Neural cell (in vitro differentiated cells): ENCODE measurements around the gene FAM89A. TPM values are rescaled to one million over a fixed set of nuclear protein-coding genes. Genes with fewer than 3 reads are reported as not detected.

Experiments
- H2AFZ ChIP-seq: fragments of 200-600, 300-800 bp; sonication (generic), shearing (Covaris generic); 2 replicates; pipeline ENCODE4 v1.6.0; 2014; ENCODE audit warnings: low read depth, mild to moderate bottlenecking, antibody characterized with exemption, low read length, moderate library complexity
- H3F3A ChIP-seq: fragments of 200-600 bp; shearing (Covaris generic); 2 replicates; pipeline ENCODE4 v1.6.1; 2016; ENCODE audit warnings: mild to moderate bottlenecking, moderate library complexity, mixed read lengths, antibody characterized with exemption, low read length; ENCODE audit not compliant: insufficient read depth, poor library complexity, severe bottlenecking
- H3K27ac ChIP-seq: fragments of 200-600, 300-800 bp; sonication (generic), shearing (Covaris generic); 2 replicates; pipeline ENCODE4 v1.5.1; 2014; ENCODE audit warnings: mild to moderate bottlenecking, low read length, moderate library complexity
- H3K27me3 ChIP-seq: fragments of 300-800, 200-600 bp; sonication (generic), shearing (Covaris generic); 2 replicates; pipeline ENCODE4 v1.6.0; 2014; ENCODE audit warnings: mild to moderate bottlenecking, low read depth, low read length, moderate library complexity; ENCODE audit not compliant: insufficient read depth
- H3K36me3 ChIP-seq: fragments of 300-800, 200-600 bp; sonication (generic), shearing (Covaris generic); 2 replicates; pipeline ENCODE4 v1.5.1; 2014; ENCODE audit warnings: mild to moderate bottlenecking, antibody characterized with exemption, low read length, moderate library complexity; ENCODE audit not compliant: insufficient read depth
- H3K4me2 ChIP-seq: fragments of 300-800, 200-600 bp; sonication (generic), shearing (Covaris generic); 2 replicates; pipeline ENCODE4 v1.6.0; 2014; ENCODE audit warnings: mild to moderate bottlenecking, low read length
- H3K4me3 ChIP-seq: fragments of 300-800, 200-600 bp; sonication (generic), shearing (Covaris generic); 2 replicates; pipeline ENCODE4 v1.5.1; 2014; ENCODE audit warnings: mild to moderate bottlenecking, low read length, moderate library complexity
- H3K79me2 ChIP-seq: fragments of 200-600 bp; shearing (Covaris generic); replicated peaks from 2 replicates; pipeline ENCODE4 v1.6.0; 2014; ENCODE audit warnings: mild to moderate bottlenecking, low read length, moderate library complexity; ENCODE audit not compliant: insufficient read depth
- H3K9ac ChIP-seq: fragments of 300-800, 200-600 bp; sonication (generic), shearing (Covaris generic); 2 replicates; pipeline ENCODE4 v1.6.1; 2016; ENCODE audit warnings: mild to moderate bottlenecking, low read length, mixed read lengths
- H3K9me2 ChIP-seq: fragments of 200-600 bp; shearing (Covaris generic); 2 replicates; pipeline ENCODE4 v1.6.1; 2016; ENCODE audit warnings: mild to moderate bottlenecking, low read length, mixed read lengths; ENCODE audit not compliant: insufficient read depth
- H3K9me3 ChIP-seq: fragments of 200-600, 300-800 bp; sonication (generic), shearing (Covaris generic); 2 replicates; pipeline ENCODE4 v1.6.1; 2016; ENCODE audit warnings: mild to moderate bottlenecking, mixed run types, low read length, moderate library complexity, mixed read lengths
- H4K20me1 ChIP-seq: fragments of 200-600 bp; shearing (Covaris generic); 2 replicates; pipeline ENCODE4 v1.6.1; 2016; ENCODE audit warnings: mild to moderate bottlenecking, mixed run types; ENCODE audit not compliant: insufficient read depth
- CTCF ChIP-seq: fragments of 450-650 bp; IDR thresholded peaks from 2 replicates; pipeline ENCODE4 v1.5.1; 2014; ENCODE audit warnings: antibody characterized with exemption, mild to moderate bottlenecking, moderate library complexity; ENCODE audit not compliant: poor library complexity, severe bottlenecking
- EP300 ChIP-seq: fragments of 450-650 bp; conservative IDR thresholded peaks from 2 replicates; pipeline ENCODE4 v1.6.1; 2014; ENCODE audit warnings: antibody characterized with exemption, mild to moderate bottlenecking, moderate library complexity; ENCODE audit not compliant: poor library complexity, severe bottlenecking
- EZH2 ChIP-seq: fragments of 200-600, 300-800 bp; shearing (Covaris generic), sonication (generic); IDR thresholded peaks from 2 replicates; pipeline ENCODE4 v1.6.1; 2014; ENCODE audit warnings: antibody characterized with exemption, low read length, borderline replicate concordance, mild to moderate bottlenecking; ENCODE audit not compliant: insufficient read depth, poor library complexity, severe bottlenecking
- MXI1 ChIP-seq: fragments of 450-650 bp; conservative IDR thresholded peaks from 2 replicates; pipeline ENCODE4 v1.6.1; 2014; ENCODE audit warnings: antibody characterized with exemption, mild to moderate bottlenecking; ENCODE audit not compliant: poor library complexity, severe bottlenecking
- POLR2AphosphoS5 ChIP-seq: IDR thresholded peaks from 2 replicates; pipeline ENCODE4 v1.6.1; 2012
- RAD21 ChIP-seq: fragments of 450-650 bp; conservative IDR thresholded peaks from 2 replicates; pipeline ENCODE4 v1.6.1; 2014; ENCODE audit warnings: antibody characterized with exemption, mild to moderate bottlenecking, moderate library complexity
- REST ChIP-seq: IDR thresholded peaks from 2 replicates; pipeline ENCODE4 v1.6.1; 2012; ENCODE audit warnings: borderline replicate concordance
- SMC3 ChIP-seq: fragments of 450-650 bp; conservative IDR thresholded peaks from 2 replicates; pipeline ENCODE4 v1.6.1; 2014; ENCODE audit warnings: antibody characterized with exemption, mild to moderate bottlenecking, moderate library complexity; ENCODE audit not compliant: poor library complexity
- TAF1 ChIP-seq: IDR thresholded peaks from 2 replicates; pipeline ENCODE4 v1.6.1; 2012; ENCODE audit warnings: low read depth
- polyA plus RNA-seq: library from polyadenylated mRNA; depleted of rRNA; stranded (reverse); fragments of >200 nt; gene quantifications from 2 replicates; pipeline ENCODE4 v1.2.3, GENCODE V29; 2014

The FAM89A gene
- polyA plus RNA-seq, 1 donor from 2014 or later = 0.20 TPM

GRCh38 chr1:231076802-231077201, 36.7 kb upstream of the FAM89A start:
- Histone ChIP-seq H3K4me3 (no peak overlapping the region), H3K4me2 (no peak overlapping the region), H3K27ac (no peak overlapping the region), H3K36me3 (no peaks in the 10 kb centered on the region), H3K27me3 (no peaks in the 10 kb centered on the region), H3K9me3 (no peaks in the 10 kb centered on the region), H4K20me1 (no peaks in the 10 kb centered on the region), H3K79me2 (no peaks in the 10 kb centered on the region), H2AFZ (no peak overlapping the region), H3F3A (no peaks in the 10 kb centered on the region), H3K9me2 (no peaks in the 10 kb centered on the region), H3K9ac (no peak overlapping the region)
- TF ChIP-seq EZH2 = no peak
- no peak for TF ChIP-seq RAD21
- TF ChIP-seq SMC3 = no peak
- no peak for TF ChIP-seq CTCF
- no peak for TF ChIP-seq POLR2AphosphoS5
- TF ChIP-seq TAF1 = no peak
- TF ChIP-seq REST = no peak
- TF ChIP-seq MXI1 = no peak
- TF ChIP-seq EP300 = no peak

GRCh38 chr1:231075497-231075896, 35.4 kb upstream of the FAM89A start:
- Histone ChIP-seq H3K9ac (no peak overlapping the region), H3K9me3 (no peaks in the 10 kb centered on the region)

More at GRCh38 chr1:231075497-231075896, 35.4 kb upstream of the FAM89A start:
- TF ChIP-seq TAF1 = no peak
- no peak for TF ChIP-seq EZH2
- TF ChIP-seq RAD21 = no peak
- no peak for TF ChIP-seq REST
- no peak for TF ChIP-seq SMC3
- TF ChIP-seq CTCF = no peak
- no peak for TF ChIP-seq POLR2AphosphoS5
- TF ChIP-seq MXI1 = no peak
- TF ChIP-seq EP300 = no peak
- H3K79me2 ChIP-seq = no peaks in the 10 kb centered on the region
- no peak overlapping the region for H2AFZ ChIP-seq
- H3K9me2 ChIP-seq = no peaks in the 10 kb centered on the region
- no peak overlapping the region for H3K27ac ChIP-seq
- H3K4me3 ChIP-seq = no peak overlapping the region
- H3K4me2 ChIP-seq = no peak overlapping the region
- H4K20me1 ChIP-seq = no peaks in the 10 kb centered on the region
- no peaks in the 10 kb centered on the region for H3K36me3 ChIP-seq
- H3F3A ChIP-seq = no peaks in the 10 kb centered on the region
- H3K27me3 ChIP-seq = no peaks in the 10 kb centered on the region
